ENCODE measurements around the gene SLC24A3.

Gene SLC24A3

DNA sequence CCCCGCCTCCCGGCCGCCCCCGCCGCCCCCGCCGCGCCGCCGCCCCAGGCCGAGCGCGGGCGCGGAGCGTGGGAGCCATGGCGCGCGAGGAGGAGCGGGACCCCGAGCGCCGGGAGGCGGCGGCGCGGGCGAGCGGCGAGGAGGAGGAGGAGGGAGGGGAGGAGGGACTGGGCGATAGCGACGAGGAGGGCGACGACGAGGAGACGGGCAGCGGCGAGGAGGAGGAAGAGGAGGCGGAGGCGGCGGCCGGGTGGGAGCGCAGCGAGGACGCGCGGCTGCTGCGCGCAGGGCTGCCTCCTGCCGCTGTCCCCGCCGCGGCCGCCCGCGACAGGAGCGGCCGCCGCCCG is at the start of gene SLC24A3:
Gene SLC24A3, plus strand, starts transcription at position 174 of the 347 bp plus-strand sequence.
- no peak for DNase-seq (ENCODE audit: low read depth in 2 of 2)

DNA sequence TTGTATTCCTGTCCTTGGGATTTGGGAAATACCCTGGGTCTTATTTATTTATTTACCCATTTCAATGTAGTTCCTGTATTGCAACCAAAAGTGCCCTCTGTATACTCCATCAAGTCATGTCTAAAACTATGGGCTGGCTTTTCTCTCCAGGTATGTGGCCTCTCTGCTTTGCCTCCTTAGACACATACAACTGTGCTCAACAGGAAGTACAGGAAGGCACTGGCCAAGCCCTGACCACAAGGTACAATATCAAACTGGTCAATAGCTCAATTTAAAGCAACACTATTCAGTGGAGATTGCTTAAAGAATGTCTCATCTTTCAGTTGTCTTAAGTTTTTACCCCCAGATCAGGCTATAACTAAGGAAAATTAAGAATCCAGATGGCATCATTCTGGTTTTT is 42.3 kb upstream of the SLC24A3 start:
- DNase-seq (ENCODE audit: low read depth in 2 of 2), result no peak

DNA sequence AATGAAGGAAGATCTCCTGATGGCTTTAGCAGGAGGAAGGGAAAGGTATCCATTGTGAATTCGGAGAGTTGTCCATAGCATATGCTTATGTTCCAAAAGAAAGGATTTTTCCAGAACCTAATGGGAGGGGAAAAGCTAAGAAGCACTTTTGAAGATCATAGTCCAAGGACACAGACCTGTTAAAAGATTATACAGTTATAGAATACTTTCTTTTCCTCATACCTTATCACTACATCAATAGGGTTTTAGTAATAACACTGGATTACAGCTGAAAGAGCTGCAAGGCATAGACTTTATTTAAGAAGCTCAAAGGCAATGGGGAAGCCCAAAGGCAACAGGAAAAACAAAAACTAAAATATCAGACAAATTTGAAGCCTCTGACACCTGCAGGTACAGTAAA is 39.8 kb upstream of the SLC24A3 start:
- no peak for DNase-seq (ENCODE audit: low read depth in 2 of 2)

GRCh38 chr20:19176470-19177052 is 35.9 kb upstream of the SLC24A3 start:
- no peak for DNase-seq (ENCODE audit: low read depth in 2 of 2)

DNA sequence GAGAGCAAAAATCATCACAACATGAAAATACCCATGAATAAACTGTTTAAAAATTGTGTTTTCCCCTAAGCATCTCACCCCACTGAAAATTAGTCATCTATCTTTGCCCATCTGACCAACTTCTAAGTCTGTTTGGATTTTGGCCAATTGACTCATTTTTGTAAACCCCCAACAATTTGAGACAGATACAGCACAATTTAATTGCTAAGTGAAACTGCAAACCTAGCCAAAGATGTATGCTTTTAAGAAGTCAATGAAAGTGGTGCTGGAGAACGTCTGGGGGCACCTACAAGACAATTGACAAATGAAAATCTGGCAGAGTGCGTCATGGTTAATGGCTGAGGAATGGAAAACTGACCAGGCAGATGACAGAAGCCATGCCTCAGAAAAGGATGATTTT is 30.9 kb upstream of the SLC24A3 start:
- no peak for DNase-seq (ENCODE audit: low read depth in 2 of 2)

DNA sequence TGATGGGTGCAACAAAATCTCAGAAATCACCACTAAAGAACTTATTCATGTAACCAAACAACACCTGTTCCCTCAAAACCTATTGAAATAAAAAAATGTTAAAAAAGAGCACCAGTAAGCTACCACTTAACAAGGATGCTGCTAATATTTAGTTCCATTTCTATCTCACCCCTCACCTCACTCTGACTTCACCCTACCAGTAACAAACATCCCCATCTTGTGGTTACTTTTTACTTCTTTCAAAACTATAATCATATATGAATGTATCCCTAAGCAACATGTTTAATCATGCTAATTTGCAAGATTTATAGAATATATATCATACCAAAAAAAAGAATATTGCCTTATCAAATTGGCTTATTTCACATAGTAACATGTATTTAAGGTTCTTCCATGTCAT is 27.4 kb upstream of the SLC24A3 start:
- DNase-seq (ENCODE audit: low read depth in 2 of 2), result no peak

DNA sequence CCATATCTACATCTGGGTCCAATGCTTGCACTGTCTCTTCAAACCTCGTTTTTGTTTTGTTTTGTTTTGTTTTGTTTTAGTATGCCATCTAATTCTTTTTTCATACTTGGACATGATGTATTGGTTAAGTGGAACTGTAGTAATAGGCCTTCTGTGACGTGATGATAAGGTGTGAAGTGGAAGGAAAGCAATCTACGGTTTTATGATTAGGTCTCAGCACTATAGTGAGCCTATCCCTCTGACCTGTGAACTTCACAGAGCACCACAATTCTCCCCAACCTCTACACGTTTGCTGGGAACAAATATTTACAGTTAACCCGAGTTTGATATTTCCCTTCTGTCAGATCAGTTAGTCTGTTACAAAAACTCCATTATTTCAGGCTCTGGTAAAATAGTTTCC is 19.1 kb upstream of the SLC24A3 start:
- no peak for DNase-seq (ENCODE audit: low read depth in 2 of 2)

GRCh38 chr20:19205981-19206396 is 6.5 kb upstream of the SLC24A3 start:
- DNase-seq (ENCODE audit: low read depth in 2 of 2), result peak; percentile 20 to 60

GRCh38 chr20:19207541-19207940 is 4.9 kb upstream of the SLC24A3 start:
- no peak for DNase-seq (ENCODE audit: low read depth in 2 of 2)

DNA sequence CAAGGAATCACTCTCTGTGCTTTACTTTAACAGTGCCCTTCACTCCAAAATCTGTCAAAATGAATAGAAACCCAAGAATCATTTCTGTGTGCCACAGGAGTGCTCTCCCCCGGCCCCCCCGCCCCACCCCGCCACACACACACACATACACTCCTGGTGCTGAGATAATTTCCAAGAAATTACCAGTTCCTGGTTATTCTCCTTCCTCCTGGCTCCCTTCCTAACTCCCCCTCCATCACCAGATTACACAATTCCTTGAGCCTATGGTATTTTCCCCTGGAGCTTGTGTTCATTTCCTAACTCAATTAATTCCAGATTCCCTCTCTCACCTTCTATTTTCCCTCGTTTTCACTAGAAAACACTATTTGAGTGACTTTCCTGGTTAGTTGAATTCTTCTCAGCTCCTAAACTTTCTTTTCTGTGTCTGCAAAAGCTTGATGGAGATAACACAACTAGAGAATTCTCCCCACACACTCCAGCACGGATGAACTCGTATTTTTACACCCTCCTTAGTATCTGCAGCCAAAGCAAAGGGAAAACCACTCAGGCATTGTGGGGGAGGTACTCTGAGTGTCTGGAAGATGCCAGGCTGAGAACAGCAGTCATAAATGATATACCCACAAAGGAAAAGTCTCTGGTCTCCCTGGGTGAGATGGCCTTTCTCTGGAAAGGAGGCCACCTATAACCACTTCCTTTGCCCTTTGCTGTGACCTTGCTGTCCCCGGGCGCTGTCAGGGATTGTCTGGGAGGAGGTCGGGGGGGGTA is 1.9 kb upstream of the SLC24A3 start:
- no peak for DNase-seq (ENCODE audit: low read depth in 2 of 2)

DNA sequence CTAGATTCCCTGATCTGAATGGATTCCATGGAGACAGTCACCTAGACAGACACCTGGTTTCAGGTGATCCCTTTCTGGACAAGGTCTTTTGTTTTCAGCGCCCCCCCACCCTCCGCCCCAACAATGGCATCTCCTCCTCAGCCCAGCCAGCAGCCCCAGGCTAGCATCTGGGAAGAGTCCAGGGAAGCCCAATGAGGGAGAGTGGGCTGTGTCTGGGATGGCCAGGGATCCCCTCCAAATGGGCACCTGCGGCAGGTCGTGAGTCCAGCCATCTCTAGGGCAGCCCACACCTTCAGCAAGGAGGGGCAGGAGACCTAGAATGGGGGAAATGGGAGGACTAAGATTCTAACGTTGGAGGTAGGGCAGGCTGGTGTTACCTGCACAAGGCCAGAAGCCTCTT is 1.2 kb upstream of the SLC24A3 start:
- DNase-seq (ENCODE audit: low read depth in 2 of 2), result no peak

- no peak for DNase-seq (ENCODE audit: low read depth in 2 of 2)
These were observed 577 bp upstream of the SLC24A3 start for GRCh38 chr20:19211661-19212468.

DNA sequence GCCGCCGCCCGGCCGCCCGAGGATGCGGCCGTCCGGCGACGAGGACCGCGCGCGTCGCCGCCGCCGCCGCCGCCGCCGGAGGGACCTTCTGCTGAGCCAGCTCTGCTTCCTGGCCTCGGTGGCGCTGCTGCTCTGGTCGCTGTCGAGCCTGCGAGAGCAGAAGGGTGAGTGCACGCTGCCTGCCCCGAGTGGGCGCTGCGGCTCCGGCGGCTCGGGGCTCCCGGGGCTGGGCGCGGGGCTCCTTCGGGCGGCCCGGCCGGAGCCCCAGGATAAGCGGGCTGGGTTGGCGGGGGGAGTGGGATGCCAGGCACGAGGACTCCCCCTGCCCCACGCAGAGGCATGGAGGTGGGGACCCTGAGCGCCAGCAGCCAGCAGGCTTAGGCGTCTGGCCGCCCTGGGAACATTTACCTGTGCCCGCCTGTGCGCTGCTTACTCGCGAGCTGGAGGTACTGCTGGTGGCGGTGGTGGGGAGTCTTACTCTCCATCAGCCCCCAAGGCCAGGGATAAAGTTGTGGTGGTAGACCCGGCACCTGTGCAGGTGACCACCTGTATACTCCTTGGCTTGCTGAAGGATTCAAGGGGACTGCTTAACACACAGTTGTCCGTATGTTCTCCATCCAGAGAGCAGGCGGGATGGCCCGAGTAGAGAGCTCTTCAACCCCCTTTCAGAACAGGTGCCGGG is 520 bp downstream of the SLC24A3 start:
- DNase-seq (ENCODE audit: low read depth in 2 of 2), result peak in 1 of 2 experiments; percentile 10

- no peak for DNase-seq (ENCODE audit: low read depth in 2 of 2)
These were observed 1.6 kb downstream of the SLC24A3 start for GRCh38 chr20:19213946-19214490.

- no peak for DNase-seq (ENCODE audit: low read depth in 2 of 2)
These were observed 6.0 kb downstream of the SLC24A3 start for GRCh38 chr20:19218411-19218810.

DNA sequence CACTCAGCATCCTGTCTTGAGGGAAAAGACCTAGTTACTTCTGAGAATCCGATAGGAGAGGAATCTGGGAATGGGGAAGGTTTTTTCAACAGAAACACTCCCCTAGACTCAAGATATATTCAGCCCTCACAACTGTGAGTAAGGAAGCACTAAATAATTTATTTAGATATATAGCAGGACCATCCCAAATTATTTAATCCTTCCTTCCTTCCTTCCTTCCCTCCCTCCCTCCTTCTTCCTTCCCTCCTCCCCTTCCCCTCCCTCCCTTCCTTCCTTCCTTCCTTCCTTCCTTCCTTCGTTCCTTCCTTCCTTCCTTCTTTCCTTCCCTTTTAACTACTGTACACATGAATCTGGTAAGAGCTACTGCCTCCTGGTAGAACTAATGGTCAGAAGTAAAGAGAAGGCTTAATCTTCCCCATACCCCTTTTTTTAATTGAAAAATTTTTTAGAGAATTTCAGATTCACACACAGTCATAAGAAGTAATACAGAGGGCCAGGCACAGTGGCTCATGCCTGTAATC is 10.1 kb downstream of the SLC24A3 start:
- DNase-seq (ENCODE audit: low read depth in 2 of 2), result no peak

- no peak for DNase-seq (ENCODE audit: low read depth in 2 of 2)
These were observed 11.2 kb downstream of the SLC24A3 start for GRCh38 chr20:19223640-19224039.

- DNase-seq (ENCODE audit: low read depth in 2 of 2), result no peak
These were observed 19.1 kb downstream of the SLC24A3 start for GRCh38 chr20:19231359-19232035.

- no peak for DNase-seq (ENCODE audit: low read depth in 2 of 2)
These were observed 20.8 kb downstream of the SLC24A3 start for GRCh38 chr20:19232997-19233794.

- no peak for DNase-seq (ENCODE audit: low read depth in 2 of 2)
These were observed 24.1 kb downstream of the SLC24A3 start for GRCh38 chr20:19236371-19237055.
